ENCODE data around the gene GPBP1L1. TPM values are rescaled to one million over a fixed set of nuclear protein-coding genes. Genes with fewer than 3 reads are reported as not detected.
"Not testable (repeated sequence)": the region's sequence is repeated elsewhere in the genome, so short reads cannot be mapped to it uniquely, and the experiment has no call there.

The GPBP1L1 gene
- total and polyA plus RNA-seq, 8 donors = 21.9 to 84.3 (median 53.7) TPM

DNA sequence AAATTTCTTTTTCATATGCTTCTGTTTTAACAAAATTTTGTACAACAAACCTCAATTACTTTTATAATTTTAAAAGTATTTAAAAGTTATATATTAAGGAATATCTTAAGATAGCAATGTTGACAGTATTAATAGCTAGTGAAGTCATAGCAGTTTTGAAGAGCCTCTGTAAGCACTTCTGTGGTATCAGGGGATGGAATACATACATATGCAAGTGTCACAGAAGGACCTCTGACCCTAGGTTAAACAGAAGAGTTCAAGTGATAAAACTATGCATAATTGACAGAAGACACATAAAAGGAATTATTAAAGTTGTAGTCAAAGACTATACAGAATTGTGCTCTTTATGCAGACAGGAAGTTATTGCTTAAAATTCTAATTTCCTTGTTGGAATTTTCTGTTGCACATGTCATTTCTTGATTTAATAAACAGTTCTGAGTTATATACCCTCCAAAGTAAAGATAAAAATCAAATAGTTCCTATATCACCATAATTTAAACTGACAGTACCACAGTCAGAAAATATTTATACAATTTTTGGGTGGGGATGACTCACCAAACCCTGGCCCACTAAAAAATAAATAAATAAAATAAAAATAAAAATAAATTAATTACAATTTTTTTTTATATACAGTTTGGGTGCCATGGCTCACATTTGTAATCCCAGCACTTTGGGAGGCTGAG lies 37.1 kb upstream of the GPBP1L1 start:
- DNase-seq (no peak), ATAC-seq (no peak), FAIRE-seq (no peak)
- no peak for TF ChIP-seq CTCF (IDR thresholded peaks at IDR 0.05)
- Histone ChIP-seq H3K4me3 (no peak overlapping the region), H3K36me3 (no peaks in the 10 kb centered on the region), H3K9me3 (no peaks in the 10 kb centered on the region), H3K27me3 (no peaks in the 10 kb centered on the region), H3K27ac (no peak overlapping the region), H3K4me1 (no peaks in the 10 kb centered on the region)
- intact Hi-C loops (cut with DNase I) = no loop called here

GRCh38 chr1:45722809-45723208 lies 36.5 kb upstream of the GPBP1L1 start:
- H3K36me3 ChIP-seq = no peaks in the 10 kb centered on the region

DNA sequence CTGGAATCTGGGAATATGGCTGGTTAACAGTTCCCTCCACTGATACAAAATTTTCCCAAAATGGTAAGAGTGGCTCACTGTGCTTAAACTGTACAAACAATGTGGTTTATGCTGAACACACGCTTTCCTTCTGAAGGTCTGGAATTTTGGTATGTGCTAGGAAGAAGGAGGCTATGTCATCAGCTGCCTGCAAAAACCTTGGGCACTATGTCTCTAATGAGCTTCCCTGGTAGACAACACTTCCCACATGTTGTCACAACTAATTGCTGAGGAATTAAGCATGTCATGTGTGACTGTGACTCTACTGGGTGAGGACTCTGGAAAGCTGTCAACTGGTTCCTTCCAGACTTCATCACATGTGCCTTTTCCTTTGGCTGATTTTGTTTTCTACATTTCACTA lies 34.9 kb upstream of the GPBP1L1 start:
- H3K4me3 ChIP-seq = no peak overlapping the region
- FAIRE-seq (no peak), ATAC-seq (no peak), DNase-seq (no peak)
- H3K27me3 ChIP-seq = no peaks in the 10 kb centered on the region
- no peaks in the 10 kb centered on the region for H3K4me1 ChIP-seq
- WGBS, 2 donors = 95 to 100% methylated on average over 1 of the region's 1 CpG
- no peaks in the 10 kb centered on the region for H3K9me3 ChIP-seq
- intact Hi-C loops (cut with DNase I) = no loop called here
- TF ChIP-seq CTCF (IDR thresholded peaks at IDR 0.05) = no peak
- H3K27ac ChIP-seq = no peak overlapping the region
- peaks cover 0 to 6% (median 0%) of the 10 kb centered on the region in 3 donors for H3K36me3 ChIP-seq

More at GRCh38 chr1:45722809-45723208, 36.5 kb upstream of the GPBP1L1 start:
- no peak for TF ChIP-seq CTCF (IDR thresholded peaks at IDR 0.05)
- H3K27ac ChIP-seq = no peak overlapping the region
- DNase-seq (no peak), FAIRE-seq (no peak), ATAC-seq (no peak)
- H3K4me3 ChIP-seq = no peak overlapping the region
- intact Hi-C loops (cut with DNase I) = no loop called here
- no peaks in the 10 kb centered on the region for H3K4me1 ChIP-seq
- no peaks in the 10 kb centered on the region for H3K9me3 ChIP-seq
- H3K27me3 ChIP-seq = no peaks in the 10 kb centered on the region
- 96 to 100% methylated on average over 3 of the region's 3 CpGs for WGBS, 2 donors

- intact Hi-C loops (cut with DNase I) = no loop called here
- H3K27ac ChIP-seq = no peak overlapping the region
- FAIRE-seq (no peak), DNase-seq (no peak), ATAC-seq (no peak)
- H3K4me3 ChIP-seq = no peak overlapping the region
- no peaks in the 10 kb centered on the region for H3K27me3 ChIP-seq
- H3K9me3 ChIP-seq = no peaks in the 10 kb centered on the region
- 88 to 93% methylated on average over 1 of the region's 1 CpG for WGBS, 2 donors
- no peak for TF ChIP-seq CTCF (IDR thresholded peaks at IDR 0.05)
- H3K4me1 ChIP-seq = no peaks in the 10 kb centered on the region
- peaks cover 0 to 16% (median 0%) of the 10 kb centered on the region in 3 donors for H3K36me3 ChIP-seq
Measured at GRCh38 chr1:45718289-45718688, 32.0 kb upstream of the GPBP1L1 start.

DNA sequence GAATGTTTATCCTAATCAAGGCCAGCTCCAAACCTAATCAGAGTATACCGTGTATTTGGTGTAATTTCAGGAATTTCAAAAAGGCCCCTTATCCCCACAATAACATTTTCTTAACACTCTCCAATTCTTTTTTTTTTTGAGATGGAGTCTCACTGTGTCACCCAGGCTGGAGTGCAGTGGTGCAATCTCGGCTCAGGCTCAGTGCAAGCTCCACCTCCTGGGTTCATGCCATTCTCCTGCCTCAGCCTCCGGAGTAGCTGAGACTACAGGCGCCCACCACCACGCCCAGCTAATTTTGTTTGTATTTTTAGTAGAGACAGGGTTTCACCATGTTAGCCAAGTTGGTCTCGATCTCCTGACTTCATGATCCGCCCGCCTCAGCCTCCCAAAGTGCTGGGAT lies 31.1 kb upstream of the GPBP1L1 start:
- H3K4me1 ChIP-seq; intact Hi-C loops (cut with DNase I); H3K4me3 ChIP-seq; ATAC-seq; H3K9me3 ChIP-seq; DNase-seq; H3K27me3 ChIP-seq; FAIRE-seq; H3K27ac ChIP-seq: not testable (repeated sequence)
- WGBS, 2 donors = 88 to 89% methylated on average over 8 of the region's 8 CpGs
- H3K36me3 ChIP-seq = peaks cover 0 to 16% (median 0%) of the 10 kb centered on the region in 3 donors

Data from pancreas (tissue), 10 donors.